HEK293T (cell line): ENCODE data around the gene OR4C45.
"Not testable (repeated sequence)": the region's sequence is repeated elsewhere in the genome, so short reads cannot be mapped to it uniquely, and the experiment has no call there.

ENCODE experiments used
- CTCF ChIA-PET: fragments of 350-600 bp; formaldehyde crosslinking; extraction: SDS; loops from one replicate; lab custom pipeline; 2021; ENCODE audit warnings: antibody characterized with exemption, inconsistent platforms; lab: Yijun Ruan, JAX
- POLR2A ChIA-PET: fragments of 350-600 bp; formaldehyde crosslinking; extraction: SDS; loops from one replicate; lab custom pipeline; 2020; ENCODE audit warnings: antibody characterized with exemption, inconsistent platforms; lab: Yijun Ruan, JAX
- DNase-seq: peaks from one replicate; pipeline ENCODE4 v3.0.0; 2012; ENCODE audit warnings: mixed read lengths; ENCODE audit errors: extremely low spot score
- ARNT ChIP-seq: fragments of 450-650 bp; IDR thresholded peaks from 2 replicates; pipeline ENCODE4 v1.6.1; 2017; ENCODE audit warnings: mild to moderate bottlenecking
- BHLHE40 ChIP-seq: fragments of 450-650 bp; IDR thresholded peaks from 2 replicates; pipeline ENCODE4 v1.6.1; 2016; ENCODE audit warnings: mild to moderate bottlenecking, moderate library complexity, borderline replicate concordance
- CTBP1 ChIP-seq: fragments of 450-650 bp; IDR thresholded peaks from 2 replicates; pipeline ENCODE4 v1.6.1; 2016; ENCODE audit warnings: borderline replicate concordance
- ELF4 ChIP-seq: fragments of 450-650 bp; IDR thresholded peaks from 2 replicates; pipeline ENCODE4 v1.6.1; 2017; ENCODE audit warnings: antibody characterized with exemption
- FOXA1 ChIP-seq: fragments of 450-650 bp; IDR thresholded peaks from 2 replicates; pipeline ENCODE4 v1.6.1; 2016; ENCODE audit warnings: mild to moderate bottlenecking
- FOXK2 ChIP-seq: fragments of 450-650 bp; IDR thresholded peaks from 2 replicates; pipeline ENCODE4 v1.6.1; 2016; ENCODE audit warnings: mild to moderate bottlenecking
- FOXM1 ChIP-seq: fragments of 450-650 bp; IDR thresholded peaks from 2 replicates; pipeline ENCODE4 v1.6.1; 2017; ENCODE audit warnings: mild to moderate bottlenecking, borderline replicate concordance
- HDGF ChIP-seq: fragments of 450-650 bp; IDR thresholded peaks from 2 replicates; pipeline ENCODE4 v1.6.1; 2017; ENCODE audit warnings: antibody characterized with exemption, borderline replicate concordance
- L3MBTL2 ChIP-seq: fragments of 450-650 bp; conservative IDR thresholded peaks from 2 replicates; pipeline ENCODE4 v1.6.1; 2016; ENCODE audit warnings: mild to moderate bottlenecking
- LEF1 ChIP-seq: fragments of 450-650 bp; IDR thresholded peaks from 2 replicates; pipeline ENCODE4 v1.6.1; 2017; ENCODE audit warnings: mild to moderate bottlenecking, borderline replicate concordance
- NFRKB ChIP-seq: fragments of 450-650 bp; IDR thresholded peaks from 2 replicates; pipeline ENCODE4 v1.6.1; 2016; ENCODE audit warnings: mild to moderate bottlenecking, moderate library complexity
- PKNOX1 ChIP-seq: fragments of 450-650 bp; IDR thresholded peaks from 2 replicates; pipeline ENCODE4 v1.6.1; 2016
- SP1 ChIP-seq: fragments of 450-650 bp; IDR thresholded peaks from 2 replicates; pipeline ENCODE4 v1.6.1; 2017
- SUZ12 ChIP-seq: fragments of 450-650 bp; IDR thresholded peaks from 2 replicates; pipeline ENCODE4 v1.6.1; 2016; ENCODE audit warnings: mild to moderate bottlenecking
- TARDBP ChIP-seq: fragments of 450-650 bp; IDR thresholded peaks from 2 replicates; pipeline ENCODE4 v1.6.1; 2016
- ZNF384 ChIP-seq: fragments of 450-650 bp; IDR thresholded peaks from 2 replicates; pipeline ENCODE4 v1.6.1; 2016

The OR4C45 gene

GRCh38 chr11:50075856-50076255 lies 43.2 kb downstream of the OR4C45 start:
- no peak for DNase-seq
- TF ChIP-seq FOXA1 (no peak), BHLHE40 (no peak), NFRKB (no peak), HDGF (no peak), ARNT (no peak), ZNF384 (no peak), ELF4 (no peak), PKNOX1 (no peak), SUZ12 (no peak)
- ChIA-PET POLR2A (no interaction called here), CTCF (no interaction called here)

GRCh38 chr11:50077526-50077925 lies 44.9 kb downstream of the OR4C45 start:
- POLR2A ChIA-PET, result no interaction called here
- CTCF ChIA-PET, result no interaction called here
- TF ChIP-seq ELF4 (no peak), TARDBP (no peak), HDGF (no peak), PKNOX1 (no peak), BHLHE40 (no peak), ARNT (no peak), ZNF384 (no peak), SP1 (no peak), NFRKB (no peak), L3MBTL2 (no peak), CTBP1 (no peak), SUZ12 (no peak), LEF1 (no peak), FOXM1 (no peak), FOXA1 (no peak), FOXK2 (no peak)
- no peak for DNase-seq

- POLR2A ChIA-PET, result no interaction called here
- no peak for TF ChIP-seq SUZ12
- no peak for TF ChIP-seq CTBP1
- no peak for TF ChIP-seq HDGF
- no peak for TF ChIP-seq FOXK2
- no peak for TF ChIP-seq FOXA1
- TF ChIP-seq SP1, result no peak
- TF ChIP-seq L3MBTL2, result no peak
- no peak for TF ChIP-seq FOXM1
- no peak for TF ChIP-seq ZNF384
- no peak for TF ChIP-seq ARNT
- no peak for TF ChIP-seq TARDBP
- no peak for TF ChIP-seq NFRKB
- no peak for TF ChIP-seq LEF1
- TF ChIP-seq PKNOX1, result no peak
- no peak for TF ChIP-seq ELF4
- TF ChIP-seq BHLHE40, result no peak
- DNase-seq, result no peak
- CTCF ChIA-PET, result no interaction called here
These were observed 45.3 kb downstream of the OR4C45 start for GRCh38 chr11:50078001-50078400.

- CTCF ChIA-PET, DNase-seq, POLR2A ChIA-PET: not testable (repeated sequence)
These were observed 46.3 kb downstream of the OR4C45 start for GRCh38 chr11:50078946-50079345.

- ChIA-PET CTCF (no interaction called here), POLR2A (no interaction called here)
- no peak for DNase-seq
- no peak for TF ChIP-seq LEF1
- no peak for TF ChIP-seq ARNT
- no peak for TF ChIP-seq SP1
- TF ChIP-seq BHLHE40, result no peak
- no peak for TF ChIP-seq CTBP1
- no peak for TF ChIP-seq HDGF
These were observed 47.6 kb downstream of the OR4C45 start for GRCh38 chr11:50080256-50080655.
